HG03469 (cell line): ENCODE measurements around the gene UBE2U.

Experiments
- ATAC-seq: cut with Tn5 transposase; IDR thresholded peaks from one replicate; pipeline ENCODE4 v1.9.1; 2021; ENCODE audit warnings: mild to moderate bottlenecking, moderate library complexity, moderate number of reproducible peaks; ENCODE audit not compliant: unreplicated experiment

UBE2U gene, protein sequence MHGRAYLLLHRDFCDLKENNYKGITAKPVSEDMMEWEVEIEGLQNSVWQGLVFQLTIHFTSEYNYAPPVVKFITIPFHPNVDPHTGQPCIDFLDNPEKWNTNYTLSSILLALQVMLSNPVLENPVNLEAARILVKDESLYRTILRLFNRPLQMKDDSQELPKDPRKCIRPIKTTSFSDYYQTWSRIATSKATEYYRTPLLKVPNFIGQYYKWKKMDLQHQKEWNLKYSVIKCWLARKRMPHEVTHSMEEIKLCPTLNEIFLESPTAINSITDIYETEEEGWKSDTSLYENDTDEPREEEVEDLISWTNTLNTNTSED

DNA sequence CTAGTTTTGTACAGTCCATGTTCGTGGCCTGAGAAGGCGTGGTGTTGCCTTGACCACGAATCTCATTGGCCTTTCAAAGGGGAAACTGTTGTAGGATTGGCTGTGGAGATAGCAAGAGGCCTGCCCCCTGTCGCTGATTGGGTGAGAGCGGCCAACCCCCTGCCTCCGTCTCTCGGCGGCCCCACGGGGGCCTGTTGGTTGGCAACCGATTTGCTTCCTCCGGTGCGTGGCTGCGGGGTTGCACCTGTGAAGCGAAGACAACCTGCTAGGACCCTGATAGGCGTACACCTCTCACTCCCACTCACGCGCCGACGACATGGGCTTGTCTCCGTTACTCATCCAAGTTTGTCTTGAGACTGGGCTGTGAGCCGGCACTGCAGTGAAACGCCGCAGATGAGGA lies at the start of gene UBE2U:
UBE2U (plus strand) TSS at position 204 of the 400 bp plus-strand sequence. CDS start 428 bp downstream, outside the sequence.
- ATAC-seq, result no peak

DNA sequence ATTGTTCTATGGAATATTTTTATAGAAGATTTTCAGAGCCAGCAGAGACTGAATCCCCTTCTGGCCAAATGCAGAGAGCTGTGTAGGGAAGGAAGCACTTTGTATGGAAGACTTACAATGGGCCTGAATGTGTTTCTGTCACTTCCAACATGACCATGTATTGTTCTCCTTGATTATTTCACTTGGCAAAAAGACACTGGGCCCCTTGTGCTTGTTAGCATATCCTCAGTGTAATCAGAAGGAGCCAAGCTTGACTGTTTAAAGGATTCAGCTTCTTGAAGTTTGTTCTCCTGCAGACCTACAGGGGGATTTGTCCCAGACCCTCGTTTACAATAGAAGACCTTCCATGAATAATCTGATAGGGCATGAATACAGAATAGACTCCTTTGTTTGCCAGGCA lies 48.1 kb upstream of the UBE2U start:
- no peak for ATAC-seq

DNA sequence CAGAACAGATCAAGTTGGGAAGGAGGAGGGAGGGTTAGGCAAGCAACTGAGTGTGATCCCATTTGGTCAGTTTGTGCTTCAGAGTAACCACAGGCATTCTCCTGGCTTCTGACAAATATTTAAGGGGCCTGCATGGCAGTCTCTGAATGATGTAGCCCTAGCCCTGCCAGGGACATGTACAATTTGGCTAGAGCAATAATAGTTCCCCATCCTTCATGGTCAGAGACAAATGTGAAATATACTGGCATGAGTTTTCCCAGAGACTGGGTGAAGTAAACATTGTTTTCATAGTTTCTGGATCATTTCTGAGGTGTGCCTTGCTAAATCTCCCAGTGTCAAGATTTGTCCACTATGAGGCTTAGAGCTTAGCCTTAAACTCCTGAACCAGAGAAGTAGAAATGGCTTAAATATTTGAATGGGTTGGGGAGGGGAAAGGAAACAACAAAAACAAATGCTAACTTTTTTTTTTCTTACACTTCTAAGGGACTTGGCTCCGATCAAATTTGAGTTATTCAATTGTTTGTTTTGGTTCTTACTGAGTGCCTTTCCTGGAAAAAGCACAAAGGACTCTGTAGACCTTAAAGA lies 42.0 kb upstream of the UBE2U start:
- ATAC-seq, result no peak

DNA sequence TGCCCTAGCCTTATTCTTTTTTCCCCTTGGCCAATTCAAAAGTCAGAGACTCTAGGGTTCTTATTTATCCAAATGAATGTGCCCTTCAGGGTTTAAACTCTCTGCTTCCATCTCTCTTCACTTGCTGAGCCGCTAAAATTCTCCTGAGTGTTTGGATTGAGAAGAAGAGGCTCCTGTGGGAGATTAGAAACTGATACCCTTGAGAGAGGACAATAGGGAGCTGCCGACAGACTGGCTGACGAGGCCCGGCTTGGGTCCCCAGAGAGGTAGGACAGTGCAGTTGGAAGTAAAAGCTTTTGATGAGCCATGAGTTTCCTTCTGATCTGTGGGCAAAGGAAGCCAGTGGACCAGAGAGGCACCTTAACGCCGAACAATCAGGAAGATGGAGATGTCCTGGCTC lies 41.3 kb upstream of the UBE2U start:
- no peak for ATAC-seq

DNA sequence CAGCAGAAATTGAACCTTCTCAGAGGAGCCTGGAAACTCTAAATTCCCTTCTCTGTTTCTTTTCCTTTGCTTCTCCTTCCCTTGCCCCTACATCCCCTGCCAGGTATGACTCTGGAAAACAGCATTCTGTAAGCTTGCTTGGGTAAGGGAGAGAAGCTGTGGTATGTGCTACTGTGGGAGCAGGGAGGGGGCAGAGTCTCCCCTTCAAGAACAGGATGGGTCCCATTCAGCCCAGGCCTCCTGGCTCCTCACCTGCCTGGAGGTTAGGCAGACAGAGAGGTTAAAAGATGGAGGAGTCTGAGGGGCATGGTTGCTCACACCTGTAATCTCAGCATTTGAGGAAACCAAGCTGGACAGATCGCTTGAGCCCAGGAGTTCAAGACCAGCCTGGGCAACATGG lies 40.6 kb upstream of the UBE2U start:
- no peak for ATAC-seq

DNA sequence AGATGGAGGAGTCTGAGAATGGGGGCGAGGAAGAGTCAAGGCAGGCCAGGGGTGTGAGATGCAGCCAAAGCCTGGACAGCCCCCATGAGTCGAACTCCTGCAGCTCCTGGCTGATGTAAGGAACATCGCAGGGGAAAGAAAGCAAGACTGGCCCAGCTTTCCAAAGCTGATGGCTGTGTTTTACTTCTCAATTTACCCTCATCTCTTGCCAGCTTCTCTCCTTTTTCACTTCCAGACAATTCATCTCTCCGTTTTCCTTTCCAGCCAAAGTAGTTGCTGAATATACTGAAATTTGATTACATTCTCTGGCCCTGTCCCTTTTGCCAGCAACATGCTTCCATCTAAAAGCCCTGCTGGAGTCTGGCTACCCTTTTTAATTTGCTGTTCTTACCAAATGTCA lies 40.0 kb upstream of the UBE2U start:
- ATAC-seq, result no peak

DNA sequence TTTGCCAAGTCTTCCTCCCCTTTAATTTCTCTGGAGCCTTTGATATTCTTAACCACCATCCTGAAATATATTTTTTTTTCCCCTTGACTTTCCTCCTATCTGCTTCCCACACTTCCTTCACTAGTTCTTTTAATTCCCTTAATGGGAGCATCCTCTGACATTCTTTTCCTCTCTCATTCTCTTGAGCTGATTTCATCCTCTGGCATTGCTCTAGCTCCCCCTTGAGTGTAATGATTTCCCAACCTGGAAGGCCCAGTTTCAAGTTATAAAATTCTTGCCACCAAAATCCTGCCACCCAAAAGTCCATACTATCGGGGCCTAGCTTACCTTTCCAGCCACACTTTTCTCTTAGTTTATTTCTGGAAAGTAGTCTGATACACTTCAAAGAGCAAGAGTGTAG lies 39.5 kb upstream of the UBE2U start:
- no peak for ATAC-seq

DNA sequence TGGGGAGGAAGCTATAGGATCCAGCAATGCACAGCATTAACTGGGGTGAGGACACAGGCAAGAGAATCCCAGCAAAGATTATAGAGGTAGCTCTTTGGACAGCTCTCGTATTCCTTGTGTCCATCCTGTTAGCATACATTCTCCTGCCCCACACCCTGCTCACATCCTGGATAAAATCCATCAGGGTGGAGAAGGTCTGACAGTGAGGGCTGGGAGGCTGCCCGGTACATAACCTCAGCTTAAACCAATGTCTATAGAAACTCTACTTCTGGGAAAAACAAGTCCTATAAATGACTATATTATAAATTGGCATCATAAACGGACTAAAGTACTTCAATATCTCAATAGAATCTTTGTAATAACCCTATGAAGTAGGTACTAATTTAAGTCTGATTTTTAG lies 36.8 kb upstream of the UBE2U start:
- ATAC-seq, result no peak

DNA sequence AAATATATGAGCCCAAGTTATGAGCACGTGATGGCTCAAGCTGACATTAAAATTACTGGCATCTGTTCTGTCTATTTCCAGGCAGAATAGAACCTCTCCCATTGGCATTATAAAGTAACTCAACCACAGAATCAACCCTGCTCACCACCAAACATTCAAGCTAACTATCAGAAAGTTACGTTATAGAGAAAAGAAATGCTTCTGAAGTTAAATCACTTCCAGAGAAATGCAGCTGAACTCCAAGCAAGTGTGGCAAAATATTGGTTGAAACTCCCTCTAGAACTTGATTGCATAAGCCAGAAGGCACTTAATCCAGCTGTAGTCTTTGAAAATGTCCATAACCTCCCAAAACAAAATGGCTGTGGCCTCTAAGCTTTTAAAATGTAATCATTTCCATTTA lies 36.2 kb upstream of the UBE2U start:
- ATAC-seq, result no peak

DNA sequence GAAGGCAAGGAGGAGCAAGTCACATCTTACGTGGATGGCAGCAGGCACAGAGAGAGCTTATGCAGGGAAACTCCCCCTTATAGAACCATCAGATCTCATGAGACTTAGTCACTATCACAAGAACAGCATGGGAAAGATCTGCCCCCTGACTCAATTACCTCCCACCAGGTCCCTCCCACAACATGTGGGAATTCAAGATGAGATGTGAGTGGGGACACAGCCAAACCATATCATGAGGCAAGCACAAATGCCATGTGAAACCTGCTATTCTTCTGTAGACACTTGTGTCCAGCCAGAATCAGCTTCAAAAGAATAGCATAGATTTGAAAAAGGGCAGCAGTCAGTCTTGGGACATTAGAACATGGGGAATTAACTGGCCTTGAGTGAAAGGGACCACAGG lies 32.2 kb upstream of the UBE2U start:
- no peak for ATAC-seq

DNA sequence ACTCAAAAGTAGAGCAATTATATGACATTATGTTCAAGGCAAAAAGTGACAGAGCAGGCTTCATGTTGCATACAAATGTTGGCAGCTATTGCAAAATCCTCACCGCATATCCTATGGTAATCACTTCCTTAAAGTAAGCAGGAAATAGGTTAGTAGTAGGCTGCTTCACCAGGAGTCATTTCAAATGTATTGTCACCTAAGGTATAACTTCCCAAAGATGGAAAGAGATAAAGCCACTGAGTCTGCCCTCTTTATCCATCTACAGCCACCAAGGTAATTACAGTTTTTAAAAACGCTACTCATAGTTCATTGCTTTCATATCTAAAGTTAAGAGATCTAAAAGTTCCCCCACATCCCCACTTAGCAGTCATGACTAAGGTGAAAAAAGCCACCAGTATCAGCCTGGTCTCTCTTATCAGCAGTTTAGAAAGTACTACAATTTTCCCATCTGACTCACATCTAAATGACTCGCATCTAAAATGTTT lies 31.6 kb upstream of the UBE2U start:
- ATAC-seq, result peak; percentile 56

DNA sequence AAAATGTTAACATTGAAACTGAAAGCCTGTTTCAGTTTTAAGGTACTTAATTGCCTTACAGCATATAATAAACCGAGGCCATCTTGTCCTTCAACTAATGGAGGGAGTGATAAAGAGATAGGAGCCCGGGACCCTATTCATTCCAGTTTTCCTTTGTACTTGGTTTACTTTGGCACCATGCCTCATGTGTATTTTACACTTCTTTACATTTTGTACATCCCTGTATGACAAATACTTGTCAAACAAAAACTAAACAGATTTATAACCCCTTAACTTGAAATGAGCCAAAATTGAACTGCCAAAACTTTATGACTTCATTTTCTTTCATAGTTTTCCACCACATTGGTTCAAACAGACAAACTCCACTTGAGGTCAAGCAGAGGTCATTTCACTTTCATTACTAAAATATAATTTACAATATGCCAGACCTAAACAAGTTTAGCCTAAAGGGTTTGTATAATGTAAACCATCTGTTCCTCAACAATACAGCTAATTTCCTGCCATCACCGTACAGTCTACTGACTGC lies 30.9 kb upstream of the UBE2U start:
- ATAC-seq, result no peak

DNA sequence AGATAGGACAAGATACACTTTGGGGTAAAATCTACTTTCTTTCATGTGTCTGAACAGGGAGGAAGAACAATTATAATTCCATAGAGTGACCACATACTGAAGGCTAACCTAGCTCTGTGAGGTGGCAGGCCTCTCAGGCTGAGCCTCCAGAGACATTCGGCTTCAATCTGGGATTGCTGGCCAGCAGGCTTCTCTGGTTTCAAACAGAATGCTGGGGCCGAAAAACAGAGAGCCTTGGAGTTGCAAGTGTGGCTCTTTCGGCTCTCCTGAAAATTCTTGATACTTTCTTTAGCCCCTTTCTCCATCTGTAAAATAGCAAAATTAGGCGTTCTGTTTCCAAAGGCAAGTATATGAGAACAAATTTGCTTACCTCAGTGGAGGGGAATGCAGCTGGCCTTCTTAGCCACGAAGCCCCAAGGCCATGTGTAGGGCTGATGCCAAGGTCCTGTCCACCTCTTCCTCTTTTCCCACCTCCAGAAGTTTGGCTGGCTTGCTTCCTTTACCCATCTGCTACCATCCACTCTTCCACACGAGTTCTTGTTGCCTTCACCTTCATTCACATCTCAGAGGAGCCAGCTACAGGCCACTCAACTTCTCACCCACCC lies 30.0 kb upstream of the UBE2U start:
- ATAC-seq, result no peak

DNA sequence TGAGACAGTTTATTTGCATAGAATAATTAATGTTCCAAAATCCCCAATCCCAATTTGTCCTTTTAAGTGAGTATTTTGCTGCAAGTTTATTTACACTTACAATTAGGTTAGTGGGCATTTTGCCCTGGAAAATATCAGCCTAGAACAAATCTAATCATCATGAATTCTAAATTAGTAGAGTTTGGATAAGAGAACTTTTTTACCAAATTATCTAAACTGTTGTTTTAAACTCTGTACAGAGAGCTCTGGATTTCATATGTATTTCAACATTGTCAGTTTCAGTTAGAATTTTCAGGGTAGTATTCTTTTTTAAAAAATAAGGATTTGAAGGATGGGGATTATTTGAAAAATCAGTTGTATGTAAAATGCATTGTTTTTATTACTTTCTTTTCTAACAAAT lies 27.8 kb upstream of the UBE2U start:
- ATAC-seq, result no peak

DNA sequence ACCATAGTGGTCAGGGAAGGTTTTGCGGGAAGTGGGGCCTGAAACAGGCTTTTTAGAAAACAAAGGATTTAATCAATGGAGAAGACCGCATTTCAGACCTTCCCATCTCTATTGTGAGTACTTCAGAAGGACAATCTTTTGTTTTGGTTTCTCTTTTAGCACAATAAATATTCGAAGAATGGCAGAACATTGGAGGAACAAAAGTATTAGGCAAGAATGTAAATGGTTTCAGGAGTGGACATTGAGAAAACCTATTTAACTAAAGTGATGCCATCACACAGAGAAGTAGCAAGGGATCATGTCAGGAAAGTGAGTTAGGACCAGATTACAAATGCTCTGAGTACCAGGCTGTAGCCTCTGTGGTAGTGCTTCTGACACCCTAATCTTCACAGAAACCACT lies 26.8 kb upstream of the UBE2U start:
- no peak for ATAC-seq

DNA sequence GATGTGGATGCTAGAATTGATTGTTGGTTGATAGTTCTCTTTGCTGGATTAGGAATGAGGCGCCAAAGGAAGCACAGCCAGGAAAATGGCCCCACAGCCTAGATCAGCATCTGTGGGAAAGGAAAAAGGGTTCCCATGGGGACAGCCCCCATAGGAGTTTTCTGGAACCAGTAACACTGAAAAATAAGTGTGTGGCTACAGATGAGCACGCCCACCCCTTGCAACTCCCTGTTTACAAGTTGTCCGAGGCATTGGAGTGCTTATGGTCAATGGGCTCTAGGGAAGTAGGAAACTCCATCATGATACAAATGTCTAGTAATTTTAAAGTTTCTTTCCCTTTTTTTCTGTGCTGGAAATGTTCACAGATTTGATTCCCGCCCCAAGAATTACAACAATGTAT lies 23.8 kb upstream of the UBE2U start:
- ATAC-seq, result no peak

DNA sequence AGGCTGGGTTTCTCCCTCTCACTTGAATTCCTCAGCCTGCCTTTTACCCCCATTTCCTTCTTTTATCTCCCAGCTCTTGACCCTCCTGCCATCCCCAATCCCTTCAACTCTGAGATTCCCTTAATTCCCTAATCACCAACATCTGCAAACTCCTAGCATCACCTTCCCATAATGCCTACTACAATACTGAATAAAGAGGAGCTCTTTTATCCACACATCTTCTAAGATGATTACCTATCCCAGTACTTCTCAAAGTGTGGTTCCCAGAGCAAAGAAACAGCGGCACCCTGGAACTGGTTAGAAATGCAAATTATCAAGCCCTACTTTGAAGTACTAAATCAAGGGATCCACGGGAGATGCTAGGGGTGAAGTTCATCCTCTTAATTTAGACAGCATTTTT lies 21.2 kb upstream of the UBE2U start:
- no peak for ATAC-seq

DNA sequence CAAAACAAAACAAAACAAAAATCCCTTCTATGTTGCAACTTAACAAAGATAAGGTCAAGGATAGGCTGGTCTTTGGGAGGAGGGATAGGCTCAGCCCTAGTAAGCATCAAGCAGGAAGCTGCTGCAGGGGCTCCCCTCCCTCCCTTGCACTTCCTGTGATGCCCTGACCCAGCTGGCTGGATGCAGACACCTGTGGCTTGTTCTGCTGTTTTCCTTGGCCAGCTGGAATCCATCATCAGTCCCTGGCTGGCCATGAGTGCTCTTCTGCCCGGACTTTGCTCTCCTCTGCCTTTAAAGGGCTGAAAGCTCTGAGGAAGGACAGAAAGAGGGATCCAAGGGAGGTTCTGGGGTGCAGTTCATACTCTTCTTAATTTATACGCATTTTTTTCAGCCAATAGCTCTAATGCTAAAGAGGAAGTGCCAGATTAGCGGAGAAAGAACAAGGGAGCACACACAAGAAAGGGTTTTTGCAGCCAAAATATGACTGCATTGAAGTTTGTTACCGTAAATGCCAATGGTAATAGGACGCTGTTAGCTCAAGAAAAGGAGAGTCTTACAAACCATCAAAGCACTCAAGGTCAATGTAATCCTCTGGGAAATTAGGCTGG lies 19.9 kb upstream of the UBE2U start:
- no peak for ATAC-seq

DNA sequence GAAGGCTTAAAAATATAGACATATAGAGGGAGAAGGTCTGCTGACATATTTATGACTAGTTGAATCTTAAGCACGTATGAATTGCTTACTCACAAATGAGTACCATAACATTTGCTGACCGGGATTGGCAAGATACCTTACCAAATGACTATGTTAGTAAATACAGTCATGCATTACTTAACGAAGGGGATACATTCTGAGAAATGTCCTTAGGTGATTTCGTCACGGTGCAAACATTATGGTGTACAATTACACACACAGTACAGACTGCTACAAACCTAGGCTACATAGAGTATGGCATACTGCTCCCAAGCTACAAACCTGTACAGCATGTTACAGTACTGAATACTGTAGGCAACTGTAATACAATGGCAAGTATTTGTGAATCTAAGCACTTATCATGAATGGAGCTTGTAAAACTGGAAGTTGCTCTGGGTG lies 19.4 kb upstream of the UBE2U start:
- ATAC-seq, result no peak

DNA sequence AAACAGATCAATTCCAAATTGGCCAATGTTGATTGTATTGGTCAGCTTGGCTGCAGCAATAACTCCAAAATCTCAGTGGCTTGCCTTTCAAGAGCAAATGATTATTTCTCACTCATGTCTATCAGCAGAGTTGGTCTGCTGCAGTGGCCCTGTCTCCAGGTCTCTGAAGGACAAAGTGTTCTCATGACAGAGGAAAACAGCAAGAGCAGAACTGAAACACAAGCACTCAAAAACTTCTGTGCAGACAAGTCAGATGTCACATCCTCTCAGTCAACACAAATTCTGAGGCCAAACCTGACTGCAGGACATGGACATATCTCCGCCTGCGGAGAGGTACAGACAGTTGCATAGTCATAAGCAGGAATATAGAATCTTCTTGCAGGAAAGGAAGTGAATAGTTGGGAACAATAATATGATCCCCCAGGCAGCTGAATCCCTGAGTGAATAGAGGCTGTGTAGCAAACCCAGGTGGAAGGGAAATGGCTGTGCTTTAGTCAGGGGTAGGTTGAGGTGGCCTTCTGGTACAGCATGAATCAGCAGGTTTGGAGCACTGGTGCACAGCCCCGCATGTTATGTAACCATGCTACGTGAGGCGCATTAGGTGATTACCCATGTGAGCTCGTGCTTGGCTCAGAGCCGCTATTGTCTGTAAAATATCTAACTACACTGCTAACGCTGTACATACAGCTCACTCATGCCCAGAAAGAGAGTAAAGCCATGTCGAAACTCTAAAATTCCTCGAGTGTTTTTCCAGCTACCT lies 17.1 kb upstream of the UBE2U start:
- no peak for ATAC-seq

DNA sequence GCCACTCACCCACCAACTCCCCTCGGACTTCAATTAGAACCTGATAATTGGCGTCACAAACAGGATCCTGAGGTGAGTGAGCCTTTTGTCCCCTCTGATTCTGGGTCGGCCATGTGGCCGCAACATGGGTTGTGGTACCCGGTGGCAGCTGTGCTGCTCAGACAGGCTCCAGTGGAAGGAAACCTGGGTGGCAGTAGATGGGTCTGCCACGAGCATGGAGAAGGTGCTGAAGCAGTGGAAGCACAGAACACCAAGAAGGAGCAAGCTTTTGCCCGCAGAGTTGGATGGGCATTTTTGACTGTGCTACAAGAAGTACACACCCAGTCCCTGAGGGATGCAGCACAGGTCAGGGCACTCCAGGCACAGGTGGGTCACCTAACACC lies 16.5 kb upstream of the UBE2U start:
- no peak for ATAC-seq
